Measurements from ENCODE around the gene KASH5.

GRCh38 chr19:49391581-49392399 is 3.7 kb downstream of the KASH5 start:
- TF ChIP-seq GFI1B (tag by site-specific recombination; IDR thresholded peaks at IDR 0.05) (no peak), ZNF221 (tag by site-specific recombination; IDR thresholded peaks at IDR 0.05; ENCODE audit: borderline replicate concordance) (no peak)

Measured in HEK293 (cell line).